Measurements from ENCODE around the gene DMD.

GRCh38 chrX:31333165-31333831 is 1878.1 kb downstream of the DMD start:
- TF ChIP-seq CTCF (conservative IDR thresholded peaks at IDR 0.05): no peak
- no peak for TF ChIP-seq ZFX (IDR thresholded peaks at IDR 0.05)

Measured in C4-2B (cell line).